ENCODE results near the gene MYADM.

MYADM gene

GRCh38 chr19:53885036-53885435, 17.4 kb downstream of the MYADM start:
- in situ Hi-C loops (cut with MboI; ENCODE audit: low sequenced_read_pairs, unreplicated experiment) = no loop called here
- TF ChIP-seq CTCF (IDR thresholded peaks at IDR 0.05; ENCODE audit: borderline replicate concordance, control extremely low read depth, extremely low read depth, insufficient read depth, missing control alignments) = no peak
- no peak for DNase-seq (ENCODE audit: low spot score)

DNA sequence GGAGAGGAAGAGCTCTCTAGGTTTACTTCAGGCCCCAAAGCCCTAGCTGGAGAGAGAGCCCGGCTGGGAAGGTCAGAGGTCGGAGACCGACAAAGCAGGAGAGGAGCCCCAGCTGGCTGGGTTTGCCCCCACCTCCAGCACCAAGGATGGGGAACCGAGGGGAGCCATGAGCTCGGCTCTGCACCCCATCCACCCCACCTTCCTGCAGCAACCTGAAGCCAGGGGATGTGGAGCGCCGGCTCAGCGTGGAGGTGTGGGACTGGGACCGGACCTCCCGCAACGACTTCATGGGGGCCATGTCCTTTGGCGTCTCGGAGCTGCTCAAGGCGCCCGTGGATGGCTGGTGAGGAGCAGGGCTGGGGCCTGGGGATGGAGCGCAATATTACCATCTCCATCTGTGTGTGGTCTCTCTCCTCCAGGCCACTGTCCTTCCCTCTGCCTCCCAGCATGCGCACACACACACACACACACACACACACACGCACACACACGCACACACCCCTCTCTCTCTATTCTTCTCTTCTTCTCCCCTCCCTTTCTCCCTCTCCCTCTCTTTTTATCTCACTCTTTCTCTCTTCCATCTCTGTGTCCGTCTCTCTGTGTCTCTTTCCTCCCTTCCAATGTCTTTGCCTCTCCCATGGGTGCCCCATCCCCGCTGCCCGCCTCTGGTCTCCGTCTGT, 24.8 kb downstream of the MYADM start:
- no peak for TF ChIP-seq CTCF (IDR thresholded peaks at IDR 0.05; ENCODE audit: borderline replicate concordance, control extremely low read depth, extremely low read depth, insufficient read depth, missing control alignments)
- in situ Hi-C loops (cut with MboI; ENCODE audit: low sequenced_read_pairs, unreplicated experiment) = no loop called here
- no peak for DNase-seq (ENCODE audit: low spot score)

- in situ Hi-C loops (cut with MboI; ENCODE audit: low sequenced_read_pairs, unreplicated experiment) = no loop called here
- no peak for TF ChIP-seq CTCF (IDR thresholded peaks at IDR 0.05; ENCODE audit: borderline replicate concordance, control extremely low read depth, extremely low read depth, insufficient read depth, missing control alignments)
- no peak for DNase-seq (ENCODE audit: low spot score)
These were observed 25.3 kb downstream of the MYADM start for GRCh38 chr19:53892981-53893325.

- in situ Hi-C loops (cut with MboI; ENCODE audit: low sequenced_read_pairs, unreplicated experiment) = no loop called here
- DNase-seq (ENCODE audit: low spot score) = no peak
- no peak for TF ChIP-seq CTCF (IDR thresholded peaks at IDR 0.05; ENCODE audit: borderline replicate concordance, control extremely low read depth, extremely low read depth, insufficient read depth, missing control alignments)
These were observed 27.0 kb downstream of the MYADM start for GRCh38 chr19:53894707-53895106.

DNA sequence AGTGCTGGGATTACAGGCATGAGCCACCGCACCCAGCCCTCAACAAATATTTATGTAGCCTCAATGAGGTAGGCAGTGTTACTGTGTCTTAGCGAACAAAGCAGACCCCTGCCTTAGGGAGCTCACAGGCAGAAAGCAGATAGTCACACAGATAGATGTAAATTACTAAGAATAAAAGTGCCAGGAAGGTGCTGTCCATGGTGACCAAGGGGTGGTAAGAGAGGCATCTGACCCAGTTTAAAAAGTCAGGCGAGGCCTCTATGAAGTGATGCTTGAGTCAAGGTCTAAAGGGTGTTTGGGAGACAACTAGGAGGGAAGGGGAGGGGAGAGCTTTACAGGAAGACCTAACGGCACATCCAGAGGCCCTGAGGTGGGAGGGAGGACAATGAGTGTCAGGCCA, 29.0 kb downstream of the MYADM start:
- no peak for DNase-seq (ENCODE audit: low spot score)
- no peak for TF ChIP-seq CTCF (IDR thresholded peaks at IDR 0.05; ENCODE audit: borderline replicate concordance, control extremely low read depth, extremely low read depth, insufficient read depth, missing control alignments)
- in situ Hi-C loops (cut with MboI; ENCODE audit: low sequenced_read_pairs, unreplicated experiment) = no loop called here

GRCh38 chr19:53897459-53897858, 29.8 kb downstream of the MYADM start:
- in situ Hi-C loops (cut with MboI; ENCODE audit: low sequenced_read_pairs, unreplicated experiment) = no loop called here
- no peak for DNase-seq (ENCODE audit: low spot score)
- no peak for TF ChIP-seq CTCF (IDR thresholded peaks at IDR 0.05; ENCODE audit: borderline replicate concordance, control extremely low read depth, extremely low read depth, insufficient read depth, missing control alignments)
